Ishikawa (cell line): ENCODE data around the gene WDSUB1.

Experiments
- EP300 ChIP-seq: IDR thresholded peaks from 2 replicates; pipeline ENCODE4 v1.6.1; 2012; ENCODE audit warnings: borderline replicate concordance
- MAX ChIP-seq: IDR thresholded peaks from 2 replicates; pipeline ENCODE4 v1.6.1; 2012
- NFIC ChIP-seq: IDR thresholded peaks from 2 replicates; pipeline ENCODE4 v1.6.1; 2012
- TAF1 ChIP-seq: IDR thresholded peaks from 2 replicates; pipeline ENCODE4 v1.6.1; 2012; ENCODE audit warnings: low read depth, mild to moderate bottlenecking
- YY1 ChIP-seq: IDR thresholded peaks from 2 replicates; pipeline ENCODE4 v1.6.1; 2012; ENCODE audit warnings: low read depth

DNA sequence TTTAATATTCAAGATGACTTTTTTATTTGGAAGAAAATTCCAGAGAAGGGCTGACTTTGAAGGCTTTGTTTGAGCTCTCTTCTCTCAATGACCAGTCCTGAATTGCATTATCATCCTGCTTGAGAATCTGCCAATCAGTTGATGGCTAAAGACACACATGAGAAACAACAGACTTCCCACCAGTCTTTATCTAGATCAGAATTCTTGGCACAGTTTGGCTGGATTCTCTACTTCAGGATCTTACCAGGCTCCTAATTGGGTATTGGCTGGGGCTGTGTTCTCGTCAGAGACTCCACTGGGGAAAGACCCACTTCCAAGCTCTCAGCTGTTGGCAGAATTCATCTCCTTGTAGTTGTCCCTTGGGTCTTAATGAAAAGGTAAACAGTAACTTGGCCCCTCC, 86.0 kb downstream of the WDSUB1 start:
- TF ChIP-seq TAF1 (no peak), YY1 (no peak), MAX (no peak), NFIC (no peak), EP300 (no peak)
